Body of pancreas (tissue), 4 donors: ENCODE measurements around the gene PACRG.

Source experiments
- POLR2A ChIP-seq, 3 donors: fragments of 450-650 bp; IDR thresholded peaks; one replicate each; pipeline ENCODE4 v1.6.1; 2016; ENCODE audit warnings: antibody characterized with exemption in 3 of 3, mild to moderate bottlenecking in 2 of 3
- TF ChIP-seq, protein P1 (sequence below), 7 experiments: fragments of 450-650 bp in 4 of 7; fragments of 200-600 bp in 3 of 7; sonication (generic) in 3 of 7; IDR thresholded peaks; one replicate each; pipeline ENCODE4 v1.5.1; 2016 to 2019; ENCODE audit warnings: antibody characterized with exemption in 7 of 7

DNA sequence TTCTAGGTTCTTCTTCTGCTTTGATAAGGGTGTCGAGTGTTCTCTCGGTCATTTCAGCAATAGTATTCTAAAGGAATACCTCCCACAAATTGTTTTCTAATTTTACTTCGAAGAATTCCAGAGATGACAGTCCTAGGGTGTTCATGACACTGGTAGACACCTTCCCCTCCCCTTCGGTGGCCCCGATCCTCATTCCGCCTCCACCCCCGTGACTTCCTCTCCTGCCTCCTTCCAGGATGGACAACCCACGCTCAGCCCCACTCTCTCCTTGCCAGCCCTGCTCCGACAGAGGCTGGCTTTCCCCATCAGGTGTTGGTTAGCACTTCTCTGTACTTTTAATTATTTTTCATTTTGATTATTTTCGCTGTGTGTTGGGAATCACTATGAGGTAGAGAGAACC is 431.9 kb downstream of the PACRG start:
- TF ChIP-seq, protein P1, sequence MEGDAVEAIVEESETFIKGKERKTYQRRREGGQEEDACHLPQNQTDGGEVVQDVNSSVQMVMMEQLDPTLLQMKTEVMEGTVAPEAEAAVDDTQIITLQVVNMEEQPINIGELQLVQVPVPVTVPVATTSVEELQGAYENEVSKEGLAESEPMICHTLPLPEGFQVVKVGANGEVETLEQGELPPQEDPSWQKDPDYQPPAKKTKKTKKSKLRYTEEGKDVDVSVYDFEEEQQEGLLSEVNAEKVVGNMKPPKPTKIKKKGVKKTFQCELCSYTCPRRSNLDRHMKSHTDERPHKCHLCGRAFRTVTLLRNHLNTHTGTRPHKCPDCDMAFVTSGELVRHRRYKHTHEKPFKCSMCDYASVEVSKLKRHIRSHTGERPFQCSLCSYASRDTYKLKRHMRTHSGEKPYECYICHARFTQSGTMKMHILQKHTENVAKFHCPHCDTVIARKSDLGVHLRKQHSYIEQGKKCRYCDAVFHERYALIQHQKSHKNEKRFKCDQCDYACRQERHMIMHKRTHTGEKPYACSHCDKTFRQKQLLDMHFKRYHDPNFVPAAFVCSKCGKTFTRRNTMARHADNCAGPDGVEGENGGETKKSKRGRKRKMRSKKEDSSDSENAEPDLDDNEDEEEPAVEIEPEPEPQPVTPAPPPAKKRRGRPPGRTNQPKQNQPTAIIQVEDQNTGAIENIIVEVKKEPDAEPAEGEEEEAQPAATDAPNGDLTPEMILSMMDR (IDR thresholded peaks at IDR 0.05): no peak
- TF ChIP-seq POLR2A (IDR thresholded peaks at IDR 0.05): no peak
